VCaP (cell line): ENCODE measurements around the gene USP1.
A peak's percentile ranks its signal among the peaks of the same experiment; 100 is the strongest.

Experiments used
- H3K27ac ChIP-seq: fragments of 450-650 bp; 2 replicates; pipeline ENCODE4 v1.5.1; 2017
- CTCF ChIP-seq: fragments of 450-650 bp; conservative IDR thresholded peaks from 2 replicates; pipeline ENCODE4 v1.5.1; 2017; ENCODE audit warnings: mild to moderate bottlenecking, moderate library complexity

Gene USP1

DNA sequence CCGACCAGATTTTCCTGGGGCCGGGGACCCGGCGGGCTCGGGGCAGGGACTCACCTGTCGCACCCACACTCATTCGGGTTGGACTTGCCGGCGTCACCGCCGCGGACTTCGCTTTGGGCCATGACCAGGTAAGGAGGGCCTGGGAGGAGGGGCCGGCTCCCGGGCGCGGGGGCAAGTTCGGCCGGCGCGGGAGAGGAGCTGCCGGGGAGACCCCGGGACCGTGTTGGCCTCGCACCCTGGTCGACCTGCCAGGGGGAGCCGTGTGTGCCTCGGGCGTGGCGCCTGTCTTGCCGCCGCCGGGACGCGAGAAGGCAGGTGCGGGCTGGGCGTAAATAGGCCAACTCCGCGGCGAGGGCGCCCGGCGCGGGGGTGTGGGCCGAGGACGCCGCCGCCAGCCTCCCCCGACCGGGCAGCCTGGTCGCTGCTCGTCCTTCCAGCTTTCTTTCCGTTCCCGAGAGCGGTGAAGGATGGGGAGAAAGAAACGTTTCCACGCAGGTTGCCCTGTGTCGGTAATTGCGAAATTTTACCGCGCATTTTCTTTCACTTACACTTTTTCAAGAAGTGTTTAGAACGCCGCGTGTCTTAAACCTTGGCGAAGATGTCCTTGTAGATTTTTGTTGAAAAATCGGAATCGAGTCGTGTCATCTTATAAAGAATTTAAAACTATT lies 558 bp downstream of the USP1 start:
- no peak for TF ChIP-seq CTCF

GRCh38 chr1:62438163-62438562 lies 1.3 kb downstream of the USP1 start:
- TF ChIP-seq CTCF: no peak
- H3K27ac ChIP-seq: peak overlapping the region; percentile 99

More for the DNA sequence above, 558 bp downstream of the USP1 start:
- H3K27ac ChIP-seq: peak overlapping the region; percentile 99

- no peak for TF ChIP-seq CTCF
These were observed 3.0 kb downstream of the USP1 start for GRCh38 chr1:62439652-62440371.

DNA sequence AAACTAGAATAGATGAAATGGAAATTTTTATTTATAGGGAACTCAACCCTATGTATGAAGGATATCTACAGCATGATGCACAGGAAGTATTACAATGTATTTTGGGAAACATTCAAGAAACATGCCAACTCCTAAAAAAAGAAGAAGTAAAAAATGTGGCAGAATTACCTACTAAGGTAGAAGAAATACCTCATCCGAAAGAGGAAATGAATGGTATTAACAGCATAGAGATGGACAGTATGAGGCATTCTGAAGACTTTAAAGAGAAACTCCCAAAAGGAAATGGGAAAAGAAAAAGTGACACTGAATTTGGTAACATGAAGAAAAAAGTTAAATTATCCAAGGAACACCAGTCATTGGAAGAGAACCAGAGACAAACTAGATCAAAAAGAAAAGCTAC lies 7.9 kb downstream of the USP1 start:
- TF ChIP-seq CTCF: no peak
- H3K27ac ChIP-seq: no peak overlapping the region

More at GRCh38 chr1:62439652-62440371, 3.0 kb downstream of the USP1 start:
- H3K27ac ChIP-seq: no peak overlapping the region; the same call in 1 of the 2 replicates

DNA sequence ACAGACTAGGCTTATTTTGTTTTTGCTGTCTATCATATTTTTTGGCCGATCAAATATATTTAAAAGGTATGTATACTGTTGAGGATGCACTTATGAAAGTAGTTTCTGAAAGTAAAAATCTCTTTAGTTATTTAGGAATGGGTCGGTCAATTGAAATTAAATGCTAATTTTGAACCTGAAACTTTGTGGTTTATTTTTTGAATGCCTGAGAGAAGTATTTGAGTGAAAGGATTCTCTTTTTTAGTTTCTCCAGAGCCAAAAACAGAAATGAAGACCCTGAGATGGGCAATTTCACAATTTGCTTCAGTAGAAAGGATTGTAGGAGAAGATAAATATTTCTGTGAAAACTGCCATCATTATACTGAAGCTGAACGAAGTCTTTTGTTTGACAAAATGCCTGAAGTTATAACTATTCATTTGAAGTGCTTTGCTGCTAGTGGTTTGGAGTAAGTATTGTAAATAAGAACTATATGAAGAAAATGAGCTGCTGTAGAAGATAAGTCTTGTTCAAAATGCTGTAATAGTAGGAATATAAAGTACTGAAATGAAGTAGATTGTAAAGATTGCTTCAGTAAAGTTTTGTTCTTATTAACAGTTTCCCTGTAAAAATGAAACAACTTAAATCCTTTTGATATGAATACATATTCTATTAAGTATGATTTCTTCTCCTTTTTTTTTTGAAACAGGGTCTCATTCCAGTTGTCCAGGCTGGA lies 11.5 kb downstream of the USP1 start:
- TF ChIP-seq CTCF: no peak
- no peak overlapping the region for H3K27ac ChIP-seq

DNA sequence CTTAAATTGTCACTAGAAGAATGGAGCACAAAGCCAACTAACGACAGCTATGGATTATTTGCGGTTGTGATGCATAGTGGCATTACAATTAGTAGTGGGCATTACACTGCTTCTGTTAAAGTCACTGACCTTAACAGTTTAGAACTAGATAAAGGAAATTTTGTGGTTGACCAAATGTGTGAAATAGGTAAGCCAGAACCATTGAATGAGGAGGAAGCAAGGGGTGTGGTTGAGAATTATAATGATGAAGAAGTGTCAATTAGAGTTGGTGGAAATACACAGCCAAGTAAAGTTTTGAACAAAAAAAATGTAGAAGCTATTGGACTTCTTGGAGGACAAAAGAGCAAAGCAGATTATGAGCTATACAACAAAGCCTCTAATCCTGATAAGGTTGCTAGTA lies 13.5 kb downstream of the USP1 start:
- no peak for TF ChIP-seq CTCF
- no peak overlapping the region for H3K27ac ChIP-seq

- no peak overlapping the region for H3K27ac ChIP-seq
These were observed 16.1 kb downstream of the USP1 start for GRCh38 chr1:62452951-62453350.

More at GRCh38 chr1:62452951-62453350, 16.1 kb downstream of the USP1 start:
- no peak for TF ChIP-seq CTCF
